ENCODE measurements around the gene ADAMTS7. TPM values are rescaled to one million over a fixed set of nuclear protein-coding genes. Genes with fewer than 3 reads are reported as not detected.
"Not testable (repeated sequence)": the region's sequence is repeated elsewhere in the genome, so short reads cannot be mapped to it uniquely, and the experiment has no call there.

The ADAMTS7 gene
- total and polyA plus RNA-seq, 2 of the 13 experiments (the other 11 are each of a cell fraction or from before 2014, with no cell fraction given) = 0.09 to 0.12 TPM

DNA sequence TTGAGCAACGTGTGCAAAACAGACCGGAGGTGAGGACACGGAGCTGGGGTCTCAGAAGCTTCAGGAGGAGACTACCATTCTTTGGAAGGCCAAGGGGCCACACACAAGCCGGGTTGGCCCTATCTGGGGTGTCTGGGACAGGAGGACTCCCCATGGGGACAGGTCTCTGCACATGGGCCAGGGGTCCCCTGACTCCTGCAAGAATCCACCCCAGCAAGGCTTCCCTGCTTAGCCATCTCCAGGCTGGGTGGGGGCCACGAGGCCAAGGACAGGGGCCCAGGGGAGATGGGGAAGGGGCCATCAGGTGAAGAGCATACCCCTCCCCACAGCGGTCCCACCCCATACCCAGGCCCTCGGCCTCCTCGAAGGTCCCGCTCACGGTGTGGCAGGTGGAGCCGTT lies 38.5 kb downstream of the ADAMTS7 start:
- in situ Hi-C loops (cut with HindIII; ENCODE audit: extremely low pct_ligation_motif_present, low pct_unique_long_range_greater_than_20kb) (no loop called here), intact Hi-C loops (cut with micrococcal nuclease; ENCODE audit: unreplicated experiment) (no loop called here)
- BruUV-seq (replicated peaks) = no TSS peak
- ChIA-PET POLR2A (no interaction called here), CTCF (ENCODE audit: low intra/inter-chr PET ratio, low total read pairs) (no interaction called here)
- ATAC-seq (no peak), DNase-seq (ENCODE audit: low spot score) (no peak), FAIRE-seq (no peak)
- WGBS (ENCODE audit: low lambda C conversion rate) = 0% methylated on average over 2 of the region's 11 CpGs
- H3K9me3 ChIP-seq (ENCODE audit: low read length) = no peaks in the 10 kb centered on the region
- TF ChIP-seq KLF13 (CRISPR knock-in tag; IDR thresholded peaks at IDR 0.05) = no peak
- TF ChIP-seq, protein P1, sequence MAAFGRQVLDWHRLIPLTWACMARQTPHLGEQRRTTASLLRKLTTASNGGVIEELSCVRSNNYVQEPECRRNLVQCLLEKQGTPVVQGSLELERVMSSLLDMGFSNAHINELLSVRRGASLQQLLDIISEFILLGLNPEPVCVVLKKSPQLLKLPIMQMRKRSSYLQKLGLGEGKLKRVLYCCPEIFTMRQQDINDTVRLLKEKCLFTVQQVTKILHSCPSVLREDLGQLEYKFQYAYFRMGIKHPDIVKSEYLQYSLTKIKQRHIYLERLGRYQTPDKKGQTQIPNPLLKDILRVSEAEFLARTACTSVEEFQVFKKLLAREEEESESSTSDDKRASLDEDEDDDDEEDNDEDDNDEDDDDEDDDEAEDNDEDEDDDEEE (CRISPR knock-in tag; IDR thresholded peaks at IDR 0.05) = no peak
- TF ChIP-seq ZNF558 (CRISPR knock-in tag; IDR thresholded peaks at IDR 0.05; ENCODE audit: borderline replicate concordance) = no peak
- TF ChIP-seq ATRX (CRISPR knock-in tag; IDR thresholded peaks at IDR 0.05; ENCODE audit: borderline replicate concordance) = no peak
- TF ChIP-seq YY1 (IDR thresholded peaks at IDR 0.05; ENCODE audit: insufficient read depth, insufficient replicate concordance, low read depth, low read length) = no peak
- no peak for TF ChIP-seq NR1H2 (CRISPR knock-in tag; IDR thresholded peaks at IDR 0.05; ENCODE audit: borderline replicate concordance, low read depth)
- no peak for TF ChIP-seq CHD4 (IDR thresholded peaks at IDR 0.05; ENCODE audit: borderline replicate concordance, low read length)
- TF ChIP-seq, protein P2, sequence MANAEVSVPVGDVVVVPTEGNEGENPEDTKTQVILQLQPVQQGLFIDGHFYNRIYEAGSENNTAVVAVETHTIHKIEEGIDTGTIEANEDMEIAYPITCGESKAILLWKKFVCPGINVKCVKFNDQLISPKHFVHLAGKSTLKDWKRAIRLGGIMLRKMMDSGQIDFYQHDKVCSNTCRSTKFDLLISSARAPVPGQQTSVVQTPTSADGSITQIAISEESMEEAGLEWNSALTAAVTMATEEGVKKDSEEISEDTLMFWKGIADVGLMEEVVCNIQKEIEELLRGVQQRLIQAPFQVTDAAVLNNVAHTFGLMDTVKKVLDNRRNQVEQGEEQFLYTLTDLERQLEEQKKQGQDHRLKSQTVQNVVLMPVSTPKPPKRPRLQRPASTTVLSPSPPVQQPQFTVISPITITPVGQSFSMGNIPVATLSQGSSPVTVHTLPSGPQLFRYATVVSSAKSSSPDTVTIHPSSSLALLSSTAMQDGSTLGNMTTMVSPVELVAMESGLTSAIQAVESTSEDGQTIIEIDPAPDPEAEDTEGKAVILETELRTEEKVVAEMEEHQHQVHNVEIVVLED (CRISPR knock-in tag; IDR thresholded peaks at IDR 0.05; ENCODE audit: borderline replicate concordance) = no peak
- no peak for TF ChIP-seq POGZ (CRISPR knock-in tag; IDR thresholded peaks at IDR 0.05)
- TF ChIP-seq, protein P3, sequence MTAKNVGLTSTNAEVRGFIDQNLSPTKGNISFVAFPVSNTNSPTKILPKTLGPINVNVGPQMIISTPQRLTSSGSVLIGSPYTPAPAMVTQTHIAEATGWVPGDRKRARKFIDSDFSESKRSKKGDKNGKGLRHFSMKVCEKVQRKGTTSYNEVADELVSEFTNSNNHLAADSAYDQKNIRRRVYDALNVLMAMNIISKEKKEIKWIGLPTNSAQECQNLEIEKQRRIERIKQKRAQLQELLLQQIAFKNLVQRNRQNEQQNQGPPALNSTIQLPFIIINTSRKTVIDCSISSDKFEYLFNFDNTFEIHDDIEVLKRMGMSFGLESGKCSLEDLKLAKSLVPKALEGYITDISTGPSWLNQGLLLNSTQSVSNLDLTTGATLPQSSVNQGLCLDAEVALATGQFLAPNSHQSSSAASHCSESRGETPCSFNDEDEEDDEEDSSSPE (CRISPR knock-in tag; IDR thresholded peaks at IDR 0.05) = no peak
- no peak overlapping the region for H3K9ac ChIP-seq (ENCODE audit: insufficient read depth, low read depth, low read length)
- H3K27ac ChIP-seq (ENCODE audit: extremely low read length, insufficient read depth, low read length) = no peak overlapping the region
- H2AFZ ChIP-seq (ENCODE audit: low read length) = no peak overlapping the region
- H3K79me2 ChIP-seq (ENCODE audit: insufficient read depth, low read length) = no peaks in the 10 kb centered on the region
- no peak overlapping the region for H3K4me2 ChIP-seq (ENCODE audit: low read depth, low read length)
- no peaks in the 10 kb centered on the region for H3K27me3 ChIP-seq (ENCODE audit: control insufficient read depth in 1 of 2, insufficient read depth in 2 of 2, low read length in 2 of 2)
- H3K36me3 ChIP-seq (replicated peaks in 1 of 2; ENCODE audit: control insufficient read depth in 1 of 2, insufficient read depth in 2 of 2, low read length in 2 of 2) = no peaks in the 10 kb centered on the region
- no peaks in the 10 kb centered on the region for H4K20me1 ChIP-seq (ENCODE audit: insufficient read depth, low read length)
- H3K4me3 ChIP-seq (replicated peaks in 1 of 3; ENCODE audit: insufficient read depth in 1 of 3, low read depth in 2 of 3, low read length in 3 of 3) = no peak overlapping the region
- H3K4me1 ChIP-seq (ENCODE audit: insufficient read depth, low read length) = no peaks in the 10 kb centered on the region

DNA sequence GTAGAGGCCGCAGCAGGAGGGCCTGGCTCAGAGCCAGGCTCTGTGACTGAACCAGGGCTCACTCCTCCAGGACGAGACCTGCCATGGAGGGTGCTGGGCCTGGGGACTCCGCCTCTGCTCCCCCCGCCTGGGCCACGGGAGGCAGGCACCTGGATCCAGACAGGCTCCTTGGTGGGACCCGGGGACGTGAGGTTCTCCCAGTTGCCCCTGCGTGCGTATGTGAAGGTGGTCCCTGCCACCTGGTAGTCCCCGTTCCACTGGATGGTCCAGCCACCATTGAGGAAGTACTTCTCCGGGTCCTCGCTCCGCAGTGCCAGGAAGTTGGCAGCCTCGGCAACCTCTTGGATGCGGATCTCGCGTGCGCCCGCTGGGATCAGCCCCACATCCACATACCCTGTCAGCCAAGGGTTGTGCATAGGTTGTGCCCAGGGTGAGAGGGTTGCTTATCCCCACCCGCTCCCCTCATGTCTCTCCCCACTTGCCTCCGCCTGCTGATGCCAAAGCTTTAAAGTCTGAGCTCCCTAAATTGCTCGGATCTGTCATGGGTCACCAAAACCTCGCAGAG lies 39.7 kb downstream of the ADAMTS7 start:
- BruUV-seq (replicated peaks); H3K4me3 ChIP-seq (replicated peaks in 1 of 3; ENCODE audit: insufficient read depth in 1 of 3, low read depth in 2 of 3, low read length in 3 of 3); H3K36me3 ChIP-seq (replicated peaks in 1 of 2; ENCODE audit: control insufficient read depth in 1 of 2, insufficient read depth in 2 of 2, low read length in 2 of 2); H3K27ac ChIP-seq (ENCODE audit: extremely low read length, insufficient read depth, low read length); intact Hi-C loops (cut with micrococcal nuclease; ENCODE audit: unreplicated experiment); H3K4me1 ChIP-seq (ENCODE audit: insufficient read depth, low read length); H2AFZ ChIP-seq (ENCODE audit: low read length); H3K4me2 ChIP-seq (ENCODE audit: low read depth, low read length); H3K9ac ChIP-seq (ENCODE audit: insufficient read depth, low read depth, low read length); H4K20me1 ChIP-seq (ENCODE audit: insufficient read depth, low read length); in situ Hi-C loops (cut with HindIII; ENCODE audit: extremely low pct_ligation_motif_present, low pct_unique_long_range_greater_than_20kb); CTCF ChIA-PET (ENCODE audit: low intra/inter-chr PET ratio, low total read pairs); H3K9me3 ChIP-seq (ENCODE audit: low read length); DNase-seq (ENCODE audit: low spot score); H3K27me3 ChIP-seq (ENCODE audit: control insufficient read depth in 1 of 2, insufficient read depth in 2 of 2, low read length in 2 of 2); H3K79me2 ChIP-seq (ENCODE audit: insufficient read depth, low read length); ATAC-seq; POLR2A ChIA-PET; FAIRE-seq: not testable (repeated sequence)
- 63% methylated on average over 4 of the region's 23 CpGs for WGBS (ENCODE audit: low lambda C conversion rate)
